ENCODE measurements around the gene CAMSAP1.

Gene CAMSAP1

DNA sequence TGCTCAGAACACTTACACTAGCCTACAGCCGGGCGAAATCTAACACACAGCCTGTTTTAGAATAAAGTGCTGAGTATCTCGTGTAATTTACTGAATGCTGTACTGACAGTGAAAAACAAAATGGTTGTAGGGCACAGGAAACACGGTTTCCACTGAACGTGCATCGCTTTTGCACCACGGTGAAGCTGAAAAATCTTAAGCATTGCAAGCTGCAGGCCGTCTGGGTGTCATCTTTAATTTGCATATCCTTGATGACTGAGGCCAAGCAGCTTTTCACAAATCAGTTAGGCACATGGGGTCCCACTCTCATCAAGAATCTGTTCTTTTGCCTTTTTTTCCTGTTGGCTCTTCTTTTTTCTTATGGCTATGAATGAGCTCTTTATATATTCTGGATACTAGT lies 58.2 kb downstream of the CAMSAP1 start:
- TF ChIP-seq, protein P1, sequence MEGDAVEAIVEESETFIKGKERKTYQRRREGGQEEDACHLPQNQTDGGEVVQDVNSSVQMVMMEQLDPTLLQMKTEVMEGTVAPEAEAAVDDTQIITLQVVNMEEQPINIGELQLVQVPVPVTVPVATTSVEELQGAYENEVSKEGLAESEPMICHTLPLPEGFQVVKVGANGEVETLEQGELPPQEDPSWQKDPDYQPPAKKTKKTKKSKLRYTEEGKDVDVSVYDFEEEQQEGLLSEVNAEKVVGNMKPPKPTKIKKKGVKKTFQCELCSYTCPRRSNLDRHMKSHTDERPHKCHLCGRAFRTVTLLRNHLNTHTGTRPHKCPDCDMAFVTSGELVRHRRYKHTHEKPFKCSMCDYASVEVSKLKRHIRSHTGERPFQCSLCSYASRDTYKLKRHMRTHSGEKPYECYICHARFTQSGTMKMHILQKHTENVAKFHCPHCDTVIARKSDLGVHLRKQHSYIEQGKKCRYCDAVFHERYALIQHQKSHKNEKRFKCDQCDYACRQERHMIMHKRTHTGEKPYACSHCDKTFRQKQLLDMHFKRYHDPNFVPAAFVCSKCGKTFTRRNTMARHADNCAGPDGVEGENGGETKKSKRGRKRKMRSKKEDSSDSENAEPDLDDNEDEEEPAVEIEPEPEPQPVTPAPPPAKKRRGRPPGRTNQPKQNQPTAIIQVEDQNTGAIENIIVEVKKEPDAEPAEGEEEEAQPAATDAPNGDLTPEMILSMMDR (IDR thresholded peaks at IDR 0.05; ENCODE audit: control insufficient read depth, insufficient read depth, low read depth, low read length, missing control alignments) = no peak
- no peak overlapping the region for H3K4me3 ChIP-seq (ENCODE audit: control insufficient read depth, low read depth, low read length)
- no peak for DNase-seq (ENCODE audit: low read depth)

DNA sequence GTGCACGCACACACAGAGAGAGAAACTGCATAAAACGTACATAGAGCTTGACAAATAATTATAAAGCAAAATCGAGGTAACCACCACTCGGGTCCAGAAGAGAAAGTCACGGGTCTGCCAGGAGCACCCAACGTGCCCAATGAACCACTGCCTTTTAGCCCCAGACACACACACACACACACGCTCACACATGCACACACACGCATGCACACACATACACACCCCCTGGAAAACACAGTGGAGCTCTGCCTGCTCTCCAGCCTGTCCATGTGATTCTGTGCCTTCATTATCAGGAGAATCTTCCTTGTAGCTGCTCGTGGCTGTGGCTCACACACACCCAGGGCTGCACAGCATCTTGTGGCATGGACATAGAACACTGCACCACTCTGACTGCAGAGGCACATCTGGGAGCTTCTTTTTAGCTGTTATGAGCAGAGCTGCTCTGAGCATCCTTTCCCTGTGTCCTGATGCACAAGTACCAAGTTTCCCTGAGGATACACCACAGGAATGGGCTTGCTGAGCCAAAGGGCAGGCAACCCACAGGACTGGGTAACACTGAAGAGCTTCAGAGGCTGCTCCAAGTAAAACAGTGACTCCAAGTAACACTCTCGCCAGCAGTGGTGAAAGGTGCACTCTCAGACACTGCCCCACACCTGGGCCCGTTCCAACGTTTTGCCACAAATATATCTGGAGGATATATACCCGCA lies 58.9 kb downstream of the CAMSAP1 start:
- no peak overlapping the region for H3K4me3 ChIP-seq (ENCODE audit: control insufficient read depth, low read depth, low read length)
- TF ChIP-seq, protein P1 (IDR thresholded peaks at IDR 0.05; ENCODE audit: control insufficient read depth, insufficient read depth, low read depth, low read length, missing control alignments) = no peak
- DNase-seq (ENCODE audit: low read depth) = no peak

DNA sequence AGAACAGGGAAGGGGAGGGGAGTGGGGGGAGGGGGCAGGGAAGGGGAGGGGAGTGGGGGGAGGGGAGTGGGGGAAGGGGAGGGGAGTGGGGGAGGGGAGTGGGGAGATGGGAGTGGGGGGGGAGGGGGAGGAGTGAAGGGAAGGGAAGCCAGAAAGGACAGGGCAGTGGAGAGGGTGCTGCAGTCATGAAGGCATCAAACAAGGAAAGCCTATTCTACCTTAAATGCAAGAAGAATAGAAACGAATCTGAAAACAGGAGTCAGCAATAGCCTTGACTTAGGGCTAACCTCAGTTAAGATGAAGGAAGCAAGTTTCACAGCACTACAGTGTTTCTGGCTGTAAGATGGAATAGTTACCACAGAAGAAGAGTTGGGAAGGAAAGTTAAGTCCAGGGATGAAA lies 59.5 kb downstream of the CAMSAP1 start:
- TF ChIP-seq, protein P1 (IDR thresholded peaks at IDR 0.05; ENCODE audit: control insufficient read depth, insufficient read depth, low read depth, low read length, missing control alignments) = no peak
- DNase-seq (ENCODE audit: low read depth) = no peak
- no peak overlapping the region for H3K4me3 ChIP-seq (ENCODE audit: control insufficient read depth, low read depth, low read length)

DNA sequence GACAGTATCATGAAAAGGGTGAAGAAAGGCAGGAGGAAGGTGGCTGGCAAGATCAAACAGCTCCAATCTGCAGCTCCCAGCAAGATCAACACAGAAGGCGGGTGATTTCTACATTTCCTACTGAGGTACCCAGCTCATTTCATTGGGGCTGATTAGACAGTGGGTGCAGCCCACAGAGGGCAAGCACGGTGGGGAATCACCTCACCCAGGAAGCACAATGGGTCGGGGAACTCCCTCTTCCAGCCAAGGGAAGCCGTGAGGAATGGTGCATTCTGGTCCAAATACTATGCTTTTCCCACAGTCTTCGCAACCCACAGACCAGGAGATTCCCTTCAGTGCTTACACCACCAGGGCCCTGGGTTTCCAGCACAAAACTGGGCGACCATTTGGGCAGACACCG lies 66.8 kb downstream of the CAMSAP1 start:
- TF ChIP-seq, protein P1 (IDR thresholded peaks at IDR 0.05; ENCODE audit: control insufficient read depth, insufficient read depth, low read depth, low read length, missing control alignments) = no peak
- DNase-seq (ENCODE audit: low read depth) = no peak
- no peak overlapping the region for H3K4me3 ChIP-seq (ENCODE audit: control insufficient read depth, low read depth, low read length)

DNA sequence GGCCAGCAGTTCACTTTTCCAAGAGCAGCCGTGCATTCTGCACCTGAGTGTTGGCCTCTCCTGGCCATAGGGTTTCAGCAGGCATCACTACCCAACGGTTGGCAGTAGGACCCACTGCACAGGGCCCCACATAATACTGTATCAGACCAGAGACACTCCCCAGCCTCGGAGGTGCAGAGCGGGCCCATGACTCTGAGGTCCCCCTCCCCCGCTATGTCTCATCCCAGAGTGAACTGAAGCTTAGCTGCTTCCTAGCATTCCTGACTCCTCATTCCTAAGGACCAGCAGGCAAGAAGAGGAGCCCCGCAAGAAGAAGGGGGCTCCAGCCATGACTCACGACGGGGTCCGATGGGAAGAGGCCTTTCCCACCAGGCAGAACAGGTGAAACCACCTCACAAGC lies 67.2 kb downstream of the CAMSAP1 start:
- TF ChIP-seq, protein P1 (IDR thresholded peaks at IDR 0.05; ENCODE audit: control insufficient read depth, insufficient read depth, low read depth, low read length, missing control alignments) = no peak
- DNase-seq (ENCODE audit: low read depth) = no peak

DNA sequence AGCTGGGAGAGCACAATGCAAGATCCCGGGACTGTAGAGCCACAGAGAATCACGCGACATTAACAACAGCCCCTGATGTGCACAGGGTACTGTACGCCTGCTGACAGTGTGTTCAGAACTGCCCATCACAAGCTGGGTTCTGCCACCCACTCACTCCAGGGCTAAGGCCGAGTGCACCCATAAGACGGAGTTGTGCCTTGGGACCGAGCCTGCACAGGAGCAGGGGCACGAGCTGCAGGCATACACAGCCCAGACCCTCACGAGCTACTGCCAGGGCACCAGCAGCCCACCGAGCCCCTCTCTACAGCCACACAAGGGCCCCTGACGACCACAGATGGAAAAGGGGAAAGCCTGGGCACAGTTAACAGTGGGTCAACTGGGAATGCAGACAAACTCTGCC lies 67.8 kb downstream of the CAMSAP1 start:
- TF ChIP-seq, protein P1 (IDR thresholded peaks at IDR 0.05; ENCODE audit: control insufficient read depth, insufficient read depth, low read depth, low read length, missing control alignments) = no peak
- no peak overlapping the region for H3K4me3 ChIP-seq (ENCODE audit: control insufficient read depth, low read depth, low read length)
- no peak for DNase-seq (ENCODE audit: low read depth)

More for the DNA sequence above, 67.2 kb downstream of the CAMSAP1 start:
- H3K4me3 ChIP-seq (ENCODE audit: control insufficient read depth, low read depth, low read length) = no peak overlapping the region
